K562 (cell line): ENCODE data around the gene CD109. TPM values are rescaled to one million over a fixed set of nuclear protein-coding genes. Genes with fewer than 3 reads are reported as not detected.

Source experiments
- EGR1 ChIP-seq: fragments of 450-650 bp; conservative IDR thresholded peaks from 2 replicates; pipeline ENCODE4 v1.6.1; 2017; ENCODE audit warnings: mild to moderate bottlenecking
- KAT2B ChIP-seq: IDR thresholded peaks from one replicate; pipeline ENCODE4 v1.6.1; 2012; ENCODE audit warnings: low read depth, mild to moderate bottlenecking, control low read depth, inconsistent platforms, low read length, moderate library complexity
- MBD2 ChIP-seq: sonication (generic); IDR thresholded peaks from 2 replicates; pipeline ENCODE4 v1.6.1; 2016; ENCODE audit warnings: low read depth, borderline replicate concordance
- RNF2 ChIP-seq: sonication (generic); IDR thresholded peaks from 2 replicates; pipeline ENCODE4 v1.6.1; 2016
- SMAD4 ChIP-seq: fragments of 250-450 bp; sonication (Bioruptor Pico); conservative IDR thresholded peaks from 2 replicates; pipeline ENCODE4 v1.8.0; 2021; ENCODE audit warnings: inconsistent platforms, mild to moderate bottlenecking, moderate library complexity
- ZNF311 ChIP-seq: fragments of 250-450 bp; sonication (Bioruptor Pico); IDR thresholded peaks from 2 replicates; pipeline ENCODE4 v1.4.0; 2020; ENCODE audit warnings: mild to moderate bottlenecking, moderate library complexity
- ZNF408 ChIP-seq: fragments of 250-450 bp; sonication (Bioruptor Pico); IDR thresholded peaks from 2 replicates; pipeline ENCODE4 v1.4.0; 2020; ENCODE audit warnings: low read depth, mild to moderate bottlenecking, moderate library complexity
- ZNF436 ChIP-seq: fragments of 250-450, 450-650 bp; sonication (Bioruptor Pico); formaldehyde crosslinking; IDR thresholded peaks from 2 replicates; pipeline ENCODE4 v1.7.0; 2020; ENCODE audit warnings: mild to moderate bottlenecking
- ZNF609 ChIP-seq: sonication (generic); formaldehyde crosslinking; IDR thresholded peaks from 2 replicates; pipeline ENCODE4 v1.8.1; 2023; ENCODE audit warnings: missing genetic modification reagents, mild to moderate bottlenecking, borderline replicate concordance
- ZNF77 ChIP-seq: fragments of 250-450 bp; sonication (Bioruptor Pico); IDR thresholded peaks from 2 replicates; pipeline ENCODE4 v1.5.0; 2020
- ZNF79 ChIP-seq: fragments of 250-450 bp; sonication (Bioruptor Pico); IDR thresholded peaks from 2 replicates; pipeline ENCODE4 v1.4.0; 2020; ENCODE audit warnings: low read depth, mild to moderate bottlenecking, moderate library complexity
- polyA plus RNA-seq, 8 experiments: library from polyadenylated mRNA; depleted of rRNA in 4 of 8; stranded (reverse) in 5 of 8; unstranded in 3 of 8; fragments of >200 nt; fragmentation: Nextera tagmentation in 2 of 8; fragmentation: Illumina TruSeq in 1 of 8; extraction: Ambion mirVana in 2 of 8; extraction: Trizol in 1 of 8; gene quantifications; 2 replicates each; pipeline versions ENCODE4 v1.2.1 to v1.2.3, GENCODE V29; 2011 to 2014; ENCODE audit warnings: inconsistent platforms in 1 of 8, missing spikeins in 1 of 8
- total RNA-seq, 7 experiments: library from RNA; depleted of rRNA in 6 of 7; stranded (reverse); fragments of >200 nt in 6 of 7; fragmentation: Illumina TruSeq in 2 of 7; extraction: Trizol in 2 of 7; gene quantifications; 2 replicates each; pipeline versions ENCODE4 v1.2.1 to v1.2.3, GENCODE V29; 2011 to 2021; ENCODE audit warnings: low replicate concordance in 1 of 7

The CD109 gene
- total and polyA plus RNA-seq, 9 of the 15 experiments (the other 6 are each of a cell fraction or from before 2014, with no cell fraction given): under 0.01 to 0.22 (median 0.11) TPM

- TF ChIP-seq ZNF609 (CRISPR knock-in tag) (no peak), SMAD4 (CRISPR knock-in tag) (no peak), ZNF436 (CRISPR knock-in tag) (no peak), KAT2B (no peak), ZNF79 (CRISPR knock-in tag) (no peak), ZNF408 (CRISPR knock-in tag) (no peak), ZNF77 (CRISPR knock-in tag) (no peak), RNF2 (no peak), ZNF311 (no peak), MBD2 (no peak), EGR1 (no peak)
These were observed 37.8 kb downstream of the CD109 start (continued) for GRCh38 chr6:73733791-73734190.
